Measurements from ENCODE around the gene OR7G2.
A peak's percentile ranks its signal among the peaks of the same experiment; 100 is the strongest.

Gene OR7G2

GRCh38 chr19:9107375-9107774 lies at the start of gene OR7G2:
Gene OR7G2, minus strand, starts transcription at chr19:9107475. Its CDS starts 4,232 bp downstream, at chr19:9103243.
- DNase-seq: no peak

GRCh38 chr19:9156304-9156703 lies 49.0 kb upstream of the OR7G2 start:
- DNase-seq: no peak

GRCh38 chr19:9155591-9155990 lies 48.3 kb upstream of the OR7G2 start:
- no peak for DNase-seq

- no peak for DNase-seq
These were observed 44.1 kb upstream of the OR7G2 start for GRCh38 chr19:9151367-9151766.

- no peak for DNase-seq
These were observed 43.4 kb upstream of the OR7G2 start for GRCh38 chr19:9150650-9151049.

- no peak for DNase-seq
These were observed 42.7 kb upstream of the OR7G2 start for GRCh38 chr19:9149997-9150396.

- no peak for DNase-seq
These were observed 41.4 kb upstream of the OR7G2 start for GRCh38 chr19:9148697-9149096.

- no peak for DNase-seq
These were observed 39.6 kb upstream of the OR7G2 start for GRCh38 chr19:9146882-9147281.

- no peak for DNase-seq
These were observed 37.6 kb upstream of the OR7G2 start for GRCh38 chr19:9144920-9145319.

- peak; percentile 83 to 88 for DNase-seq
These were observed 33.0 kb upstream of the OR7G2 start, which contains the start of gene ZNF317 for GRCh38 chr19:9140159-9140874. Gene ZNF317, plus strand, starts transcription at chr19:9140397. Its CDS starts 15,620 bp downstream, at chr19:9156017.

GRCh38 chr19:9139609-9140158 lies 32.4 kb upstream of the OR7G2 start:
- DNase-seq: no peak

- no peak for DNase-seq
These were observed 25.1 kb upstream of the OR7G2 start for GRCh38 chr19:9132422-9132821.

- DNase-seq: no peak
These were observed 23.7 kb upstream of the OR7G2 start for GRCh38 chr19:9130965-9131364.

- DNase-seq: no peak
These were observed 20.9 kb upstream of the OR7G2 start for GRCh38 chr19:9128171-9128570.

- DNase-seq: no peak
These were observed 19.7 kb upstream of the OR7G2 start, which contains the start of gene OR7G3 for GRCh38 chr19:9126900-9127405. Gene OR7G3, minus strand, starts transcription at chr19:9126950. Its CDS starts 0 bp downstream, at chr19:9126950.

GRCh38 chr19:9116547-9116946 lies 9.3 kb upstream of the OR7G2 start:
- no peak for DNase-seq

- no peak for DNase-seq
These were observed 8.1 kb upstream of the OR7G2 start, which contains the start of gene OR7G1 for GRCh38 chr19:9115307-9115813. Gene OR7G1, minus strand, starts transcription at chr19:9115763. Its CDS starts 0 bp downstream, at chr19:9115763.

- no peak for DNase-seq
These were observed 2.7 kb upstream of the OR7G2 start for GRCh38 chr19:9109959-9110358.

GRCh38 chr19:9086761-9087160 lies 20.5 kb downstream of the OR7G2 start, which contains the start of gene OR1M1:
Gene OR1M1, plus strand, starts transcription at chr19:9087061. Its CDS starts 6,184 bp downstream, at chr19:9093245.
- DNase-seq: no peak

- no peak for DNase-seq
These were observed 28.6 kb downstream of the OR7G2 start for GRCh38 chr19:9078651-9079050.

- no peak for DNase-seq
These were observed 30.4 kb downstream of the OR7G2 start for GRCh38 chr19:9076901-9077300.

- no peak for DNase-seq
These were observed 32.0 kb downstream of the OR7G2 start for GRCh38 chr19:9075064-9075949.

- no peak for DNase-seq
These were observed 33.5 kb downstream of the OR7G2 start for GRCh38 chr19:9073806-9074205.
